HUES64 (cell line): Measurements from ENCODE around the gene NCSTN.

Experiments used
- H3K27ac ChIP-seq: 2 replicates; pipeline ENCODE4 v1.7.0; 2013; ENCODE audit warnings: low read depth, low read length, inconsistent platforms
- H3K27me3 ChIP-seq: 2 replicates; pipeline ENCODE4 v1.6.1; 2013; ENCODE audit warnings: mild to moderate bottlenecking, low read length; ENCODE audit not compliant: insufficient read depth
- H3K36me3 ChIP-seq: 2 replicates; pipeline ENCODE4 v1.6.1; 2013; ENCODE audit warnings: mild to moderate bottlenecking, low read length; ENCODE audit not compliant: insufficient read depth
- H3K4me1 ChIP-seq: 2 replicates; pipeline ENCODE4 v1.6.1; 2013; ENCODE audit warnings: mild to moderate bottlenecking, low read length, moderate library complexity; ENCODE audit not compliant: insufficient read depth
- H3K4me3 ChIP-seq: 2 replicates; pipeline ENCODE4 v1.5.1; 2013; ENCODE audit warnings: mild to moderate bottlenecking, low read length, moderate library complexity
- H3K9ac ChIP-seq: 2 replicates; pipeline ENCODE4 v1.6.1; 2013; ENCODE audit warnings: mild to moderate bottlenecking, low read depth, low read length
- H3K9me3 ChIP-seq: 2 replicates; pipeline ENCODE4 v1.6.1; 2013; ENCODE audit warnings: low read depth, low read length; ENCODE audit not compliant: insufficient read depth
- WGBS: fragments of 150-250, 120-280 bp; methylation state at CpG from one replicate; pipeline ENCODE4 v1.1.7; 2013; ENCODE audit warnings: missing lambda C conversion rate; 5-methylcytosine and 5-hydroxymethylcytosine counted together

NCSTN gene

DNA sequence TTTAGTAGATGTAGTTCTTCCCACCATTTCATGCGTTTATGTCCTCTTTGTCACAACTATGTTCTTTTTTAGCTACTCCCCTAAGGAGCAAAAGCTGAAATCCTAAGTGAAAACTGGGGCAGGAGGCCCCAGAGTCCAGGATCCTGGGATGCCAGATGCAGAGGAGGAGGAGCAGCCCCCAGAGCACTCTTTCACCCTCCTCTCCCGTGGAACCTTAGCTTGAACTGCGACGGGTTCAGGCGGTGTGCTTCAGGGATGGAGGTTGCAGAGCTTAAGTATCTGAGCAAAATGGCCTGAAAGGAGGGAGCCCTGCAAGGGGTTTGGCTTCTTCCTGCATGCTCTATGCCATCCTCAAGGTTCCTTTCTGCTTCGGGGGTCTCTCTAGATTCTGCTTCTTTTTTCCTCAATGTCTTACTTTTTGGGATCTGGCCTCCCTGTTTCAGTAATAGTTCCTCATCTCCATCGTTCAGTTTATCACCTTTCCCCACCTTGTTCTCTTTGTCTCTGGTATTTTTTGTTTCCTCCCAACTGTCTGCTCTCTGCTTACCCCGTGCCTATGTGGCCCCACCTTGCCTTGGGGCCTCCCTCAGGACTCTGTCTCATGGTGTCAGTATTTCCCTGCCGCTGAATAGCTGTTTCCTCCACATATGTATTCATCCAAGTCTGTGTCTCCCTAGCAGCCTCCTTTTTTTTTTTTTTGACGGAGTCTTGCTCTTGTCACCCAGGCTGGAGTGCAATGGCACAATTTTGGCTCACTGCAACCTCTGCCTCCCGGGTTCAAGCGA is 21.0 kb downstream of the NCSTN start:
- Histone ChIP-seq H3K9me3 (no peaks in the 10 kb centered on the region), H3K27ac (no peak overlapping the region), H3K9ac (no peak overlapping the region), H3K4me3 (no peak overlapping the region), H3K4me1 (peaks cover 20% of the 10 kb centered on the region), H3K36me3 (peaks cover 20% of the 10 kb centered on the region; the same call in 1 of the 2 replicates), H3K27me3 (no peaks in the 10 kb centered on the region)
- WGBS, result 80% methylated on average over 12 of the region's 12 CpGs

DNA sequence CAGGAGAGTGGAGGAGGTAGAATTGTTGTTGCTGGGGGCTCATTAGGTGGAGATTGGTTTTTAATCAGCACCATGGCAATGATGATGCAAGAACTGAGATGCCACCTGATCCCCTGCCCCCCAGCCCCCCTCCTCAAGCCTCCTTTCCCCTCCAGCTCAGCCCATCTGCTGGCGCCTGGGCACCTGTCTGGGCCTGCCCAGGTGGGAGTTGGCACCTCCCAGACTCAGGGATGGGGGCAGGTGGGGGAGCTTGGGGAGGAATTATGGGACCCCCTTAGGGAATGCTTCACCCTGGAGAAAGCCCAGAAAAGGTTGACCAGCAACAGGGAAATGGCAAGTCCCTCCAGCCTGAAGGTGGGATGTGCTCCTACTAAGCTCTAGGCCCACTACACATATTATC is 22.1 kb downstream of the NCSTN start:
- WGBS, result 100% methylated on average over 1 of the region's 1 CpG
- Histone ChIP-seq H3K9ac (no peak overlapping the region), H3K27ac (no peak overlapping the region), H3K27me3 (no peaks in the 10 kb centered on the region), H3K36me3 (peaks cover 8% of the 10 kb centered on the region; the same call in 1 of the 2 replicates), H3K4me1 (peaks cover 20% of the 10 kb centered on the region), H3K9me3 (no peaks in the 10 kb centered on the region), H3K4me3 (no peak overlapping the region)

DNA sequence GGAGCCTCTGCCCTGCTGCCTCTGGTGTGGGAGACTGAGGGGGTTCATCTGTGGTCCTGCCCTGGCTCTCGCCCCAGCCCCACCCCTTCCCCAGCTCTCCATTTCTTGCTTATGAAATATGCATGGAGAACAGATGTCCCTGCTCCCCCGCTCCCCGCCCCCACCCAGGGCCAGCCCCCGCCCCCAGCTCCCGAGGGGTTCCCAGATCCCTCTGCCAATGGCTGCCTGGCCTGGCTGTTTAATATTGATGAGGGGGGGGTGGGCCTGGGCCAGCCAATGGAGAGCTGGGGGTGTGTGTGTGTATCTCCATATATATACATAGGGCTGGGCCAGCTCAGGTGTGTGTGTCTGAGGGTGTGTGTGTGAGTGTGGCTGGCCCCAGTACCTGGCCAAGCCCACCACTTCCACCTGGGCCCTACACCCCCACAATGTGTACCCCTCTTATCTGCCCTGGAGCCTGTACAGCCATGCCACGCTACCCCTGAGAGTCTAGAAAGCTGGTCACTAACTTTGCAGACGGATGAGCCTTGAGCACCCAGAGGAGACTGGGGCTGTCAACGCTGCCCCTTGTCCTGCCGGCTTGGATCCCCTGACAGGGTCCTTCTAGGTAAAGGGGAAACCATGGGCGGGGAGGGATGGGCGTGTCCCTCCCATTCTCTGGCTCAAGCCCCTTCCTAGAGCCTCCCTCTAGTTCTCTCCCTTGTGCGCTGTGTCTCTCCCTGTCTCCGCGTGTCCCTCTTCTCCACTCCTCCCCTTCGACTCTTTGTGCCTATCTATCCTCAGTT is 23.7 kb downstream of the NCSTN start, which contains the start of gene NHLH1:
Gene NHLH1 (plus strand): TSS at position 341 of the 785 bp plus-strand sequence. CDS start 3,661 bp downstream, outside the sequence.
- Histone ChIP-seq H3K4me1 (peaks cover 15% of the 10 kb centered on the region), H3K36me3 (no peaks in the 10 kb centered on the region), H3K27me3 (no peaks in the 10 kb centered on the region), H3K9ac (no peak within 1 kb of the TSS), H3K9me3 (no peaks in the 10 kb centered on the region), H3K27ac (no peak within 1 kb of the TSS), H3K4me3 (no peak within 1 kb of the TSS)
- WGBS, result 87% methylated on average over 15 of the region's 15 CpGs

DNA sequence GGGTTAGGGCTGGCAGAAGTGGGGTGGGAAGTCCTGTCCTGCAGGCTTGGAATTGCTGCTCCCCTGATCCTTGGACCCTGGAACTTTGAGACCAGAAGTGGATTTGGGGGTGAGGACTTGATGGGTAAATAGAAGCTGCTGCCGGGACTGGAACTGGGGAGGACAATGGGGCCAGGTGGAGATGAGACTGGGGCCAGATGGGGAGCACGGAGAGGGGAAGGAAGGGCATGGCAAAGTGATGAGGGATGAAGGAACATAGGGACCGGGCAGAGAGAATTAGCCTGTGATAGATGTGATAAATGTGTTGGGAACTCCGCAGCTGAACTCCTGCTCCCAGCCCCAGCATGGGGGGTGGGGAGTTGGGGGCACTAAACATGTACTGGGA is 24.3 kb downstream of the NCSTN start:
- Histone ChIP-seq H3K27me3 (no peaks in the 10 kb centered on the region), H3K9ac (no peak overlapping the region), H3K36me3 (no peaks in the 10 kb centered on the region), H3K27ac (no peak overlapping the region), H3K9me3 (no peaks in the 10 kb centered on the region), H3K4me3 (no peak overlapping the region), H3K4me1 (peaks cover 10% of the 10 kb centered on the region)
- WGBS, result 87% methylated on average over 4 of the region's 4 CpGs

DNA sequence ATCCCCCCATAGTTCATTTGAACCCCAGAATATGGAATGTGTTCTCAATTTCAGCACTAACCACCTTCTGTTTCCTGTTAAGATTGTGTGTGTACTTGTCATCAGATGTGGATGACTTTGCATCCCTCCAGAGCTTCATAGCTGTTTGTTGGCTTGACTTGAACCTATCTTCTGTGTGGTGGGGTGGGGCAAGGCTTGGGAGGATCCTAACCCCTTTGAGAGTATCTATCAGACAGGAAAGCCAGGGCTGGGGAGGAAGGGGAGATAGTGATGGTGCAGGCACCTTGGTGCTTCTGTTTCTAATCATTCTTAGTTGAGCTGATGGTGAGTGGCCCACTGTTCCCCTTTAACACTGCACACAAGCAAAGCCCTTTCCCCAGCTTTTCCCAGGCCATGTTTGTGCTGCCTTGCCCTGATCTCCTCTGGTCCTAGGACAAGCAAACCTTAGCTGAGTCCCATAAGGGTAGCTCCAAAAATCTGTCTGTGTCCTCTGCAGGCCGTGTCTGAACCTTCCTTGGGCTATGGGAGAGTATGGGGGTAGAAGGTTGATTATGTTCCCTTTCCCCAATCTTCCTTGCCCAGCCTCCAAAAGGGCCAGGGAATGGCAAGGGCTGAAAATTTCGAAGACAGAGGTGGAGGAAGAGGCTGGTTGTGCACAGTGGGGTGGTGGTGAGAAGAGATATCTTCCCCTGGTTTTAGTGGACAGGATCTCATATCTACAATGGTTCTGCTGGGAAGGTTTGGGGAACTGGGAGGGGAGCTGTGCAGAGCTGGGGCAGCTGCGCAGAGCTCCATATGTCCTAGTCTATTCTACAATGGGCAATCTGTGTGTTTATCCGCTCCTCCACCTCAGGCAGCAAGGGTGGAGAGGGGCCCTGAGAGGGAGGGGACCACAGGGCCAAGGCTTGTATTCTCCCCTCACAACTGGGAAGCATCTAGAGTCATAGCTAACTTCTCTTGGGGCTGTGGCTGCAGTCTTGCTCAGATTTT is 25.0 kb downstream of the NCSTN start:
- H3K27me3 ChIP-seq, result no peaks in the 10 kb centered on the region
- H3K4me3 ChIP-seq, result no peak overlapping the region
- 78% methylated on average over 4 of the region's 4 CpGs for WGBS
- no peak overlapping the region for H3K9ac ChIP-seq
- H3K27ac ChIP-seq, result no peak overlapping the region
- no peaks in the 10 kb centered on the region for H3K36me3 ChIP-seq
- H3K4me1 ChIP-seq, result peaks cover 3% of the 10 kb centered on the region
- no peaks in the 10 kb centered on the region for H3K9me3 ChIP-seq

DNA sequence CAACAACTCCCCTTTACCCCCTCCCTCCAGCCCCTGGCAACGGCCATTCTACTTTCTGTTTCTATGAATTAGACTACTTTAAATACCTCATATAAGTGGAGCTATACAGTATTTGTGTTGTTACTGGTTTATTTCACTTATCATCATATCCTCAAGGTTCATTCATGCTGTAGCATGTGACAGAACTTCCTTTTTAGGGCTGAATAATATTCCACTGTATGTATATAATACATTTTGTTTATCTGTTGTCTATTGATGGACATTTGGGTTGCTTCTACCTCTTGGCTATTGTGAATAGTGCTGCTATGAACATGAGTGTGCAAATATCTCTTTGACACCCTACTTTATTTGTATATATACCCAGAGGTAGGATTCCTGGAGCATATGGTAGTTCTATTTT is 25.9 kb downstream of the NCSTN start:
- WGBS, result 100% methylated on average over 1 of the region's 1 CpG
- Histone ChIP-seq H3K9ac (no peak overlapping the region), H3K4me1 (no peaks in the 10 kb centered on the region), H3K9me3 (no peaks in the 10 kb centered on the region), H3K36me3 (no peaks in the 10 kb centered on the region), H3K27me3 (no peaks in the 10 kb centered on the region), H3K27ac (no peak overlapping the region), H3K4me3 (no peak overlapping the region)

DNA sequence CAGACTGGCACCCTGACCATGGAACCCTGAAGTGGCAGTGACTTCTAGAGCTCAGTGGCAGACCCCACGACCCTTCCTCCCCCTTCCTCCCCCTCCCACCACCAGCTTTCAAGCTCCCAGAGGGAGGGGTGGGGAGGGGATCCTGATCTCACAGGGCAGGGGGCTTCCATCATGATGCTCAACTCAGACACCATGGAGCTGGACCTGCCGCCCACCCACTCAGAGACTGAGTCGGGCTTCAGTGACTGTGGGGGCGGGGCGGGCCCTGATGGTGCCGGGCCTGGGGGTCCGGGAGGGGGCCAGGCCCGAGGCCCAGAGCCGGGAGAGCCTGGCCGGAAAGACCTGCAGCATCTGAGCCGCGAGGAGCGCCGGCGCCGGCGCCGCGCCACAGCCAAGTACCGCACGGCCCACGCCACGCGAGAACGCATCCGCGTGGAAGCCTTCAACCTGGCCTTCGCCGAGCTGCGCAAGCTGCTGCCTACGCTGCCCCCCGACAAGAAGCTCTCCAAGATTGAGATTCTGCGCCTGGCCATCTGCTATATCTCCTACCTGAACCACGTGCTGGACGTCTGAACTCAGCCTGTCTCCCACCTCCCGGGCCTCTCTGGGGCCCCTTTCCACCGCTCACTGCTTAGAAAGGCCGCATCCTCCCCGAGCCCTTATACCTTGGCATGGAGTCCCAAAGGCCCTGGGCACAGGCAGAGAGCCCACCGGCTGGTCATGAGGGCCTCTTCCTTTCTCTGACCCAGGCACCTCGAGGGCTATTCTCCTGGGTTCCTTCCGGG is 27.6 kb downstream of the NCSTN start:
- Histone ChIP-seq H3K27ac (no peak overlapping the region), H3K36me3 (no peaks in the 10 kb centered on the region), H3K27me3 (no peaks in the 10 kb centered on the region), H3K4me1 (peaks cover 16% of the 10 kb centered on the region), H3K4me3 (no peak overlapping the region), H3K9ac (no peak overlapping the region), H3K9me3 (no peaks in the 10 kb centered on the region)
- 89% methylated on average over 41 of the region's 42 CpGs for WGBS

GRCh38 chr1:160371346-160371631 is 28.1 kb downstream of the NCSTN start:
- Histone ChIP-seq H3K4me1 (peaks cover 21% of the 10 kb centered on the region), H3K9me3 (no peaks in the 10 kb centered on the region), H3K36me3 (no peaks in the 10 kb centered on the region), H3K9ac (no peak overlapping the region), H3K27ac (no peak overlapping the region), H3K4me3 (no peak overlapping the region), H3K27me3 (no peaks in the 10 kb centered on the region)

GRCh38 chr1:160371756-160372155 is 28.6 kb downstream of the NCSTN start:
- 93% methylated on average over 4 of the region's 4 CpGs for WGBS
- H3K4me3 ChIP-seq, result no peak overlapping the region
- H3K4me1 ChIP-seq, result peaks cover 24% of the 10 kb centered on the region
- H3K27me3 ChIP-seq, result no peaks in the 10 kb centered on the region
- no peaks in the 10 kb centered on the region for H3K36me3 ChIP-seq
- no peak overlapping the region for H3K9ac ChIP-seq
- H3K9me3 ChIP-seq, result no peaks in the 10 kb centered on the region
- no peak overlapping the region for H3K27ac ChIP-seq

- H3K36me3 ChIP-seq, result no peaks in the 10 kb centered on the region
- no peak overlapping the region for H3K27ac ChIP-seq
- H3K4me3 ChIP-seq, result no peak overlapping the region
- 83% methylated on average over 4 of the region's 4 CpGs for WGBS
- H3K9me3 ChIP-seq, result no peaks in the 10 kb centered on the region
- H3K4me1 ChIP-seq, result peaks cover 32% of the 10 kb centered on the region
- no peaks in the 10 kb centered on the region for H3K27me3 ChIP-seq
- H3K9ac ChIP-seq, result no peak overlapping the region
Measured at GRCh38 chr1:160373696-160374095, 30.5 kb downstream of the NCSTN start.
